SU-DHL-6 (cell line): ENCODE measurements around the gene TRPT1.

Experiments
- H2AFZ ChIP-seq: fragments of 200-600 bp; sonication (generic); 2 replicates; pipeline ENCODE4 v1.6.1; 2014; ENCODE audit warnings: low read depth, mild to moderate bottlenecking, moderate library complexity, mixed read lengths, antibody characterized with exemption, low read length; ENCODE audit not compliant: severe bottlenecking
- H3F3A ChIP-seq: fragments of 200-600 bp; shearing (Covaris generic); 2 replicates; pipeline ENCODE4 v1.6.0; 2016; ENCODE audit warnings: antibody characterized with exemption, mild to moderate bottlenecking; ENCODE audit not compliant: insufficient read depth
- H3K27ac ChIP-seq: fragments of 200-600 bp; sonication (generic); 2 replicates; pipeline ENCODE4 v1.5.1; 2016; ENCODE audit warnings: low read depth, mild to moderate bottlenecking, low read length, moderate library complexity, mixed read lengths
- H3K27me3 ChIP-seq: fragments of 200-600 bp; sonication (generic), shearing (Covaris generic); 2 replicates; pipeline ENCODE4 v1.6.0; 2014; ENCODE audit warnings: mild to moderate bottlenecking, low read length
- H3K36me3 ChIP-seq: fragments of 200-600 bp; sonication (generic); 2 replicates; pipeline ENCODE4 v1.6.1; 2014; ENCODE audit warnings: mild to moderate bottlenecking, low read length, mixed read lengths
- H3K4me2 ChIP-seq: fragments of 300-600, 200-600 bp; shearing (Covaris generic), sonication (generic); 2 replicates; pipeline ENCODE4 v1.6.0; 2014; ENCODE audit warnings: low read length, low read depth, mild to moderate bottlenecking; ENCODE audit not compliant: poor library complexity, severe bottlenecking
- H3K4me3 ChIP-seq: fragments of 200-600 bp; sonication (generic); 2 replicates; pipeline ENCODE4 v1.5.1; 2014; ENCODE audit warnings: antibody characterized with exemption, low read length, mild to moderate bottlenecking, mixed read lengths; ENCODE audit not compliant: insufficient read depth, poor library complexity, severe bottlenecking
- H3K79me2 ChIP-seq: fragments of 200-600 bp; sonication (generic); 2 replicates; pipeline ENCODE4 v1.6.1; 2014; ENCODE audit warnings: mild to moderate bottlenecking, low read length, moderate library complexity; ENCODE audit not compliant: insufficient read depth
- H3K9ac ChIP-seq: fragments of 200-600 bp; sonication (generic); 2 replicates; pipeline ENCODE4 v1.7.0; 2014; ENCODE audit warnings: mild to moderate bottlenecking, low read length
- H3K9me2 ChIP-seq: fragments of 200-600 bp; sonication (generic); replicated peaks from 2 replicates; pipeline ENCODE4 v1.6.1; 2014; ENCODE audit warnings: low read length; ENCODE audit not compliant: insufficient read depth
- H3K9me3 ChIP-seq: fragments of 200-600 bp; sonication (generic); 2 replicates; pipeline ENCODE4 v1.6.1; 2014; ENCODE audit warnings: low read length, mixed read lengths; ENCODE audit not compliant: insufficient read depth
- H4K20me1 ChIP-seq: fragments of 200-600 bp; sonication (generic); 2 replicates; pipeline ENCODE4 v1.6.1; 2014; ENCODE audit warnings: low read depth, mild to moderate bottlenecking, antibody characterized with exemption, low read length, moderate library complexity, mixed read lengths
- EZH2phosphoT487 ChIP-seq: fragments of 200-600 bp; sonication (generic), shearing (Covaris generic); conservative IDR thresholded peaks from 2 replicates; pipeline ENCODE4 v1.6.1; 2018; ENCODE audit warnings: mild to moderate bottlenecking, antibody characterized with exemption, low read length, moderate library complexity, mixed read lengths
- TF ChIP-seq, protein P1 (sequence below): fragments of 200-600 bp; sonication (generic); IDR thresholded peaks from one replicate; pipeline ENCODE4 v1.5.1; 2017; ENCODE audit warnings: antibody characterized with exemption, mild to moderate bottlenecking, low read length, moderate library complexity; ENCODE audit not compliant: insufficient read depth, poor library complexity, severe bottlenecking

Gene TRPT1

GRCh38 chr11:64231546-64231945 is 5.6 kb upstream of the TRPT1 start:
- Histone ChIP-seq H4K20me1 (no peaks in the 10 kb centered on the region), H2AFZ (no peak overlapping the region), H3K36me3 (no peaks in the 10 kb centered on the region), H3K9ac (peak overlapping the region; percentile 74; the same call in 1 of the 2 replicates), H3K9me2 (no peaks in the 10 kb centered on the region), H3K4me2 (peak overlapping the region; percentile 80), H3K79me2 (peaks cover 7% of the 10 kb centered on the region; the same call in 1 of the 2 replicates), H3F3A (peaks cover 39% of the 10 kb centered on the region), H3K9me3 (no peaks in the 10 kb centered on the region), H3K27ac (no peak overlapping the region), H3K4me3 (no peak overlapping the region), H3K27me3 (no peaks in the 10 kb centered on the region)
- no peak for TF ChIP-seq EZH2phosphoT487
- TF ChIP-seq, protein P1, sequence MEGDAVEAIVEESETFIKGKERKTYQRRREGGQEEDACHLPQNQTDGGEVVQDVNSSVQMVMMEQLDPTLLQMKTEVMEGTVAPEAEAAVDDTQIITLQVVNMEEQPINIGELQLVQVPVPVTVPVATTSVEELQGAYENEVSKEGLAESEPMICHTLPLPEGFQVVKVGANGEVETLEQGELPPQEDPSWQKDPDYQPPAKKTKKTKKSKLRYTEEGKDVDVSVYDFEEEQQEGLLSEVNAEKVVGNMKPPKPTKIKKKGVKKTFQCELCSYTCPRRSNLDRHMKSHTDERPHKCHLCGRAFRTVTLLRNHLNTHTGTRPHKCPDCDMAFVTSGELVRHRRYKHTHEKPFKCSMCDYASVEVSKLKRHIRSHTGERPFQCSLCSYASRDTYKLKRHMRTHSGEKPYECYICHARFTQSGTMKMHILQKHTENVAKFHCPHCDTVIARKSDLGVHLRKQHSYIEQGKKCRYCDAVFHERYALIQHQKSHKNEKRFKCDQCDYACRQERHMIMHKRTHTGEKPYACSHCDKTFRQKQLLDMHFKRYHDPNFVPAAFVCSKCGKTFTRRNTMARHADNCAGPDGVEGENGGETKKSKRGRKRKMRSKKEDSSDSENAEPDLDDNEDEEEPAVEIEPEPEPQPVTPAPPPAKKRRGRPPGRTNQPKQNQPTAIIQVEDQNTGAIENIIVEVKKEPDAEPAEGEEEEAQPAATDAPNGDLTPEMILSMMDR, result no peak

- no peaks in the 10 kb centered on the region for H3K36me3 ChIP-seq
- H3K4me3 ChIP-seq, result peak overlapping the region; percentile 61
- peak overlapping the region; percentile 21 for H2AFZ ChIP-seq
- peak overlapping the region; percentile 86 for H3K27ac ChIP-seq
- peaks cover 43% of the 10 kb centered on the region for H3F3A ChIP-seq
- H3K4me2 ChIP-seq, result peak overlapping the region; percentile 80
- no peaks in the 10 kb centered on the region for H4K20me1 ChIP-seq
- peaks cover 7% of the 10 kb centered on the region; the same call in 1 of the 2 replicates for H3K79me2 ChIP-seq
- H3K9me3 ChIP-seq, result no peaks in the 10 kb centered on the region
- peak overlapping the region; percentile 74 for H3K9ac ChIP-seq
- no peaks in the 10 kb centered on the region for H3K27me3 ChIP-seq
- no peak for TF ChIP-seq EZH2phosphoT487
- TF ChIP-seq, protein P1, result no peak
- H3K9me2 ChIP-seq, result no peaks in the 10 kb centered on the region
Observed at GRCh38 chr11:64230985-64231365, 5.0 kb upstream of the TRPT1 start.

GRCh38 chr11:64230171-64230984 is 4.4 kb upstream of the TRPT1 start, which contains the start of gene DNAJC4:
Gene DNAJC4, plus strand, starts transcription at chr11:64230548. Its CDS starts 307 bp downstream, at chr11:64230855.
- TF ChIP-seq EZH2phosphoT487, result no peak
- TF ChIP-seq, protein P1, result no peak
- Histone ChIP-seq H3K27ac (peak within 1 kb of the TSS; percentile 86), H3K27me3 (no peaks in the 10 kb centered on the region), H3K79me2 (peaks cover 4% of the 10 kb centered on the region; the same call in 1 of the 2 replicates), H3K36me3 (no peaks in the 10 kb centered on the region), H3K4me3 (peak within 1 kb of the TSS; percentile 61), H3F3A (peaks cover 43% of the 10 kb centered on the region), H4K20me1 (no peaks in the 10 kb centered on the region), H3K9me2 (no peaks in the 10 kb centered on the region), H3K9me3 (no peaks in the 10 kb centered on the region), H3K4me2 (peak within 1 kb of the TSS; percentile 80), H3K9ac (peak within 1 kb of the TSS; percentile 74), H2AFZ (peak within 1 kb of the TSS; percentile 54)
